ENCODE data around the gene SLC15A1. TPM values are rescaled to one million over a fixed set of nuclear protein-coding genes. Genes with fewer than 3 reads are reported as not detected.

Gene SLC15A1
- total RNA-seq, 4 donors from 2014 or later: not detected

DNA sequence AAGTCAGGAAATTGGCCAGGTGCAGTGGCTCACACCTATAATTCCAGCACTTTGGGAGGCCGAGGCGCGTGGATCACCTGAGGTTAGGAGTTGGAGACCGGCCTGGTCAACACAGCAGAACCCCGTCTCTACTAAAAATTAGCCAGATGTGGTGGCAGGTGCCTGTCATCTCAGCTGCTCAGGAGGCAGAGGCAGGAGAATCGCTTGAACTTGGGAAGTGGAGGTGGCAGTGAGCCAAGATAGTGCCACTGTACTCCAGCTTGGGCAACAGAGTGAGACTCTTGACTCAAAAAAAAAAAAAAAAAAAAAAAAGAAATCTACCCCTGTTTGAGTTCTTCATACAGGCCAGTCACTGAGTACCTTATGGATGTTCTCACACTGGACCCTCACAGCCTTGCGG lies 42.0 kb downstream of the SLC15A1 start:
- H3K4me3 ChIP-seq: no peak overlapping the region
- no peaks in the 10 kb centered on the region for H3K36me3 ChIP-seq
- ATAC-seq: no peak

GRCh38 chr13:98707281-98707999 lies 45.0 kb downstream of the SLC15A1 start:
- in situ Hi-C loops (cut with MboI; ENCODE audit: low sequenced_read_pairs in 4 of 4): no loop called here
- H3K4me1 ChIP-seq: no peaks in the 10 kb centered on the region
- no peak overlapping the region for H3K27ac ChIP-seq
- H3K36me3 ChIP-seq: no peaks in the 10 kb centered on the region
- DNase-seq (no peak), ATAC-seq (no peak)
- intact Hi-C loops (cut with DNase I; ENCODE audit: low total_unique reads): no loop called here
- H3K9me3 ChIP-seq: no peaks in the 10 kb centered on the region
- TF ChIP-seq, protein P1, sequence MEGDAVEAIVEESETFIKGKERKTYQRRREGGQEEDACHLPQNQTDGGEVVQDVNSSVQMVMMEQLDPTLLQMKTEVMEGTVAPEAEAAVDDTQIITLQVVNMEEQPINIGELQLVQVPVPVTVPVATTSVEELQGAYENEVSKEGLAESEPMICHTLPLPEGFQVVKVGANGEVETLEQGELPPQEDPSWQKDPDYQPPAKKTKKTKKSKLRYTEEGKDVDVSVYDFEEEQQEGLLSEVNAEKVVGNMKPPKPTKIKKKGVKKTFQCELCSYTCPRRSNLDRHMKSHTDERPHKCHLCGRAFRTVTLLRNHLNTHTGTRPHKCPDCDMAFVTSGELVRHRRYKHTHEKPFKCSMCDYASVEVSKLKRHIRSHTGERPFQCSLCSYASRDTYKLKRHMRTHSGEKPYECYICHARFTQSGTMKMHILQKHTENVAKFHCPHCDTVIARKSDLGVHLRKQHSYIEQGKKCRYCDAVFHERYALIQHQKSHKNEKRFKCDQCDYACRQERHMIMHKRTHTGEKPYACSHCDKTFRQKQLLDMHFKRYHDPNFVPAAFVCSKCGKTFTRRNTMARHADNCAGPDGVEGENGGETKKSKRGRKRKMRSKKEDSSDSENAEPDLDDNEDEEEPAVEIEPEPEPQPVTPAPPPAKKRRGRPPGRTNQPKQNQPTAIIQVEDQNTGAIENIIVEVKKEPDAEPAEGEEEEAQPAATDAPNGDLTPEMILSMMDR (IDR thresholded peaks at IDR 0.05 in 4 of 5, conservative IDR thresholded peaks at IDR 0.05 in 1 of 5): no peak
- TF ChIP-seq POLR2A (IDR thresholded peaks at IDR 0.05): no peak
- no peak overlapping the region for H3K4me3 ChIP-seq
- no peaks in the 10 kb centered on the region for H3K27me3 ChIP-seq

More for the DNA sequence above, 42.0 kb downstream of the SLC15A1 start:
- Histone ChIP-seq H3K9me3 (no peaks in the 10 kb centered on the region), H3K4me1 (no peaks in the 10 kb centered on the region), H3K27ac (no peak overlapping the region), H3K27me3 (no peaks in the 10 kb centered on the region)
- TF ChIP-seq, protein P1 (IDR thresholded peaks at IDR 0.05 in 4 of 5, conservative IDR thresholded peaks at IDR 0.05 in 1 of 5): no peak
- no peak for TF ChIP-seq POLR2A (IDR thresholded peaks at IDR 0.05)
- intact Hi-C loops (cut with DNase I; ENCODE audit: low total_unique reads): no loop called here
- no peak for DNase-seq
- in situ Hi-C loops (cut with MboI; ENCODE audit: low sequenced_read_pairs in 4 of 4): no loop called here

DNA sequence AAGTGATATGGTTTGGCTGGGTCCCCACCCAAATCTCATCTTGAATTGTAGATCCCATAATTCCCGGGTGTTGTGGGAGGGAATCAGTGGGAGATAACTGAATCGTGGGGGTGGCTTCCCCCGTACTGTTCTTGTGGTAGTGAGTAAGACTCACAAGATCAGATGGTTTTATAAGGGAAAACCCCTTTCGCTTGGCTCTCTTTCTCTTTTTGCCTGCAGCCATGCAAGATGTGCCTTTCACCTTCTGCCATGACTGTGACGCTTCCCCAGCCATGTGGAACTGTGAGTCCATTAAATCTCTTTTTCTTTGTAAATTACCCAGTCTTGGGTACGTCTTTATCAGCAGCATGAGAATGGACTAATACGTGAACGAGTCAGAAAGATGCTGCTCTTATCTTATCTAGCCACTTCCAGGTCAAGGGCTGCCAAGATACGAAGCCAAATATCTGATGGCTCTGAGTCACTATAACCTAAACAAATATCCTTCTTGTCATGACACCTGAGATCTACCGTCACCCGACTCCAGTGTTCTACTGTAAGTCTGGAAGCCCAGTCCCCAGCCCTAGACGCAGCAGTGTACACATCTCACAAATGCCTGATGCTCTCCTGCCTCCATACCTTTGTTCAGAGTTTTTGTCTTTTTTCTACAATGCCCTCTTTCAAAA lies 45.9 kb downstream of the SLC15A1 start:
- TF ChIP-seq POLR2A (IDR thresholded peaks at IDR 0.05): no peak
- ATAC-seq (no peak), DNase-seq (no peak)
- Histone ChIP-seq H3K4me3 (no peak overlapping the region), H3K27me3 (no peaks in the 10 kb centered on the region), H3K9me3 (no peaks in the 10 kb centered on the region), H3K4me1 (no peaks in the 10 kb centered on the region), H3K27ac (no peak overlapping the region), H3K36me3 (no peaks in the 10 kb centered on the region)
- in situ Hi-C loops (cut with MboI; ENCODE audit: low sequenced_read_pairs in 4 of 4): no loop called here
- intact Hi-C loops (cut with DNase I; ENCODE audit: low total_unique reads): no loop called here

DNA sequence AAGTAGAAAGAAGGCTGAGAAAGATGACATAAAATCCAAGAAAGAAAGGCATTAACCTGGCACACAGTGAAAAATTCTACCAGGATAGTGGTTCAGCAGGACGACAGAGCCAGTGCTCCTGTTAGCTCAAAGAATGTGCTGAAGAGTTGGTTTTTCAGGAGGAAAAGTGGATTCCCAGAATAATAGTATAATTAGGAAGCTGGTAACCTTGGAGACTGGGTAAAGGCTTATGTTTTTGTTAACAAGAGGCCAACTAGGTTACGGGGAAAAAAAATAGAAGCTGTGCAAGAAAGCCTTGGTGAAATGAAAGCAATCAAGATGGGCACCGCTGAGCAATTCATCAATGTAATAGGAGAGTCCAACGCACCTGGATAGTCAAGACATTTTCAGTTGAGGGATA lies 54.7 kb downstream of the SLC15A1 start:
- TF ChIP-seq POLR2A (IDR thresholded peaks at IDR 0.05): no peak
- TF ChIP-seq, protein P1 (IDR thresholded peaks at IDR 0.05 in 4 of 5, conservative IDR thresholded peaks at IDR 0.05 in 1 of 5): no peak
- in situ Hi-C loops (cut with MboI; ENCODE audit: low sequenced_read_pairs in 4 of 4): no loop called here
- no peaks in the 10 kb centered on the region for H3K4me1 ChIP-seq
- DNase-seq: no peak
- H3K36me3 ChIP-seq: no peaks in the 10 kb centered on the region
- intact Hi-C loops (cut with DNase I; ENCODE audit: low total_unique reads): no loop called here
- H3K9me3 ChIP-seq: no peaks in the 10 kb centered on the region
- H3K4me3 ChIP-seq: no peak overlapping the region
- no peak for ATAC-seq
- H3K27ac ChIP-seq: no peak overlapping the region
- no peaks in the 10 kb centered on the region for H3K27me3 ChIP-seq

DNA sequence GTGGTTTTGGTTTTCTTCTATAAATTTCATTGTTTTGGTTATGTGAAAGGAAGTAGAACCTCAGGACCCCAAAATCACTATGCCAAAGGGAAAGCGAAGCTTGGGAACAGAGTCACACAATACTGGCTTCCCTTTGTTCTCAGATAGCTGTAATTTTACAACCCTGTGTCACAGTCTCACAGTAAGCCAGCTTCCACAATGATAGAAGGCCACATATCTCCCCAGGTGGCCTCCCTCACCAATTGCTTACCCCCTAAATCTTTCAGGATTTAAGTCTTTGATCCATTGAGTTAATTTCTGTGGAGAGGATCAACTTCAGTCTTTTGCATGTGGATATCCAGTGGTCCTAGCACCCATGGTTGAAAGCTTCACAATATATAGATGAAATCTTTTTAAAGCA lies 58.7 kb downstream of the SLC15A1 start:
- DNase-seq: no peak
- Histone ChIP-seq H3K9me3 (no peaks in the 10 kb centered on the region), H3K4me1 (no peaks in the 10 kb centered on the region), H3K4me3 (no peak overlapping the region), H3K27me3 (no peaks in the 10 kb centered on the region), H3K36me3 (no peaks in the 10 kb centered on the region), H3K27ac (no peak overlapping the region)
- ATAC-seq: no peak
- intact Hi-C loops (cut with DNase I; ENCODE audit: low total_unique reads) (no loop called here), in situ Hi-C loops (cut with MboI; ENCODE audit: low sequenced_read_pairs in 4 of 4) (no loop called here)
- TF ChIP-seq, protein P1 (IDR thresholded peaks at IDR 0.05 in 4 of 5, conservative IDR thresholded peaks at IDR 0.05 in 1 of 5): no peak
- no peak for TF ChIP-seq POLR2A (IDR thresholded peaks at IDR 0.05)

Data from gastrocnemius medialis (tissue), 4 donors.